Measurements from ENCODE around the gene TBC1D9B. TPM values are rescaled to one million over a fixed set of nuclear protein-coding genes. Genes with fewer than 3 reads are reported as not detected.

Gene TBC1D9B
- total RNA-seq, 1 experiment from 2014 or later = 44.9 TPM

DNA sequence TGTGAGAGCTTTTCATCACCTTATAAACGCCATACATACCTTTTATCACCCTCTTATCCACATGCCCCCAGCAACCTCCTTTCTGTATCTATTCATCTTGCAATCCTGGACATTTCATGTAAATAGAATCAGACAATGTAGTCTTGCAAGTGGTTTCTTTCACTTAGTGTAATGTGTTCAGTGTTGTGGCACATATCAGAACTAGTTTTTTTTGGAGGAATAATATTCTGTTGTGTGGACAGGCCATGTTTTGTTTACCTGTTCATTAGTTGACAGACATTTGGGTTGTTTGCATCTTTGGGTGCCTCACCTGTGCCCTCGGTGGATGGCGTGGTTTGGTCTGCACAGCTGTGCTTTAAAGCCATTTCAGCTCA lies 85.7 kb downstream of the TBC1D9B start:
- TF ChIP-seq, protein P1, sequence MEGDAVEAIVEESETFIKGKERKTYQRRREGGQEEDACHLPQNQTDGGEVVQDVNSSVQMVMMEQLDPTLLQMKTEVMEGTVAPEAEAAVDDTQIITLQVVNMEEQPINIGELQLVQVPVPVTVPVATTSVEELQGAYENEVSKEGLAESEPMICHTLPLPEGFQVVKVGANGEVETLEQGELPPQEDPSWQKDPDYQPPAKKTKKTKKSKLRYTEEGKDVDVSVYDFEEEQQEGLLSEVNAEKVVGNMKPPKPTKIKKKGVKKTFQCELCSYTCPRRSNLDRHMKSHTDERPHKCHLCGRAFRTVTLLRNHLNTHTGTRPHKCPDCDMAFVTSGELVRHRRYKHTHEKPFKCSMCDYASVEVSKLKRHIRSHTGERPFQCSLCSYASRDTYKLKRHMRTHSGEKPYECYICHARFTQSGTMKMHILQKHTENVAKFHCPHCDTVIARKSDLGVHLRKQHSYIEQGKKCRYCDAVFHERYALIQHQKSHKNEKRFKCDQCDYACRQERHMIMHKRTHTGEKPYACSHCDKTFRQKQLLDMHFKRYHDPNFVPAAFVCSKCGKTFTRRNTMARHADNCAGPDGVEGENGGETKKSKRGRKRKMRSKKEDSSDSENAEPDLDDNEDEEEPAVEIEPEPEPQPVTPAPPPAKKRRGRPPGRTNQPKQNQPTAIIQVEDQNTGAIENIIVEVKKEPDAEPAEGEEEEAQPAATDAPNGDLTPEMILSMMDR (conservative IDR thresholded peaks at IDR 0.05; ENCODE audit: low read depth, low read length) = no peak
- TF ChIP-seq EZH2 (IDR thresholded peaks at IDR 0.05; ENCODE audit: low read length, unreplicated experiment) (no peak), EZH2phosphoT487 (IDR thresholded peaks at IDR 0.05; ENCODE audit: borderline replicate concordance, low read length) (no peak)
- no peak overlapping the region for H3K27ac ChIP-seq (ENCODE audit: low read length)
- no peaks in the 10 kb centered on the region for H3K9me2 ChIP-seq (replicated peaks; ENCODE audit: low read length)
- peaks cover 28% of the 10 kb centered on the region for H3K36me3 ChIP-seq (ENCODE audit: low read depth, low read length)
- H4K20me1 ChIP-seq (ENCODE audit: low read length) = peaks cover 50% of the 10 kb centered on the region
- H3K27me3 ChIP-seq (ENCODE audit: low read length) = no peaks in the 10 kb centered on the region
- H3K4me2 ChIP-seq (ENCODE audit: low read length) = peak overlapping the region; percentile 89
- ChIA-PET CTCF (no interaction called here), POLR2A (ENCODE audit: unreplicated experiment) (no interaction called here)
- H3K79me2 ChIP-seq (ENCODE audit: low read length) = peaks cover 56% of the 10 kb centered on the region
- no peak overlapping the region for H2AFZ ChIP-seq (ENCODE audit: low read length)
- DNase-seq (no peak), ATAC-seq (no peak)
- peaks cover 41% of the 10 kb centered on the region for H3K4me1 ChIP-seq (ENCODE audit: insufficient read depth, low read length)
- peak overlapping the region; percentile 93 for H3K4me3 ChIP-seq (ENCODE audit: low read length)
- peak overlapping the region; percentile 94; the same call in 1 of the 2 replicates for H3K9ac ChIP-seq (ENCODE audit: low read length)
- intact Hi-C loops (cut with micrococcal nuclease) = no loop called here
- no peaks in the 10 kb centered on the region for H3K9me3 ChIP-seq (ENCODE audit: low read length)
- TSS peak; percentile 55 for BruUV-seq (replicated peaks)
- no peaks in the 10 kb centered on the region for H3F3A ChIP-seq (ENCODE audit: low read length, unreplicated experiment)

DNA sequence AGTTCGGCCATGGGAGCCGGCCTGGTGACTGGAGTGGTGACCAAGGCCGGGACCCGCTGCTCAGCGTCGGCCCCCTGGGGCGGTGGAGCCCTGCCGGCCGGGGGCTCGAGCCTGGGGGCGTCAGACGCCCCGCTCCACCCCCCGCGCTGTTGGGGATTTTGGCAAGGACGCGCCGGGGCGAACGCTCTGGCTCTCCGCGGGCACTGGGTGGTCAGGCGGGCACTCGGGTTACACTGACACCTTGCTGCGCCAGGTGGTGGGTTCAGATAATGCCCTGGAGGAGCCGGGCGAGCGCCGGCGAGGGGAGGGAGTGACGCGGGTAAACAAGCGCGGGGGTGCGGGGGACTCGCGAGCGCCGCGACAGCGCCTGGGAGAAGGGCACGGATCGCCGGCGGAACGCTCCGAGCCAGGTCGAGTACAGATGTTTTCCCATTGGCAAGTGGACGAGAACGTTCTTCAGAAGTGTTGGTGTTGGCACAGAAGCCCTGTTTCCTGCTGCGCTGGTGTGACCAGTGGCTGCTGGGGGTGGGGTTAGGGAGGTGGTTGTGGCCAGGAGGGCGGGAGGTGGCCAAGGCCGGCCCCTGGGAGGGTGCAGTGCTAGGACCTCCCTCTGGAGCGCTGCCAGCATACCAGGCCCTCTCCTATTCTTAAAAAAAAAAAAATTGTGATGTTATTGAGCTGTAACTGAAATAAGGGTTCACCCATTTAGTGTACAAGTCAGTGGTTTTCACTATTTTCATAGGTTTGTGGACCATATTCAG lies 86.2 kb downstream of the TBC1D9B start:
- Histone ChIP-seq H3F3A (ENCODE audit: low read length, unreplicated experiment) (no peaks in the 10 kb centered on the region), H3K4me3 (ENCODE audit: low read length) (peak overlapping the region; percentile 93), H3K36me3 (ENCODE audit: low read depth, low read length) (peaks cover 23% of the 10 kb centered on the region), H3K9ac (ENCODE audit: low read length) (peak overlapping the region; percentile 94), H3K27me3 (ENCODE audit: low read length) (no peaks in the 10 kb centered on the region), H3K9me3 (ENCODE audit: low read length) (no peaks in the 10 kb centered on the region), H4K20me1 (ENCODE audit: low read length) (peaks cover 50% of the 10 kb centered on the region), H3K79me2 (ENCODE audit: low read length) (peaks cover 56% of the 10 kb centered on the region), H3K4me2 (ENCODE audit: low read length) (peak overlapping the region; percentile 89), H2AFZ (ENCODE audit: low read length) (no peak overlapping the region), H3K27ac (ENCODE audit: low read length) (peak overlapping the region; percentile 96), H3K4me1 (ENCODE audit: insufficient read depth, low read length) (peaks cover 41% of the 10 kb centered on the region), H3K9me2 (replicated peaks; ENCODE audit: low read length) (no peaks in the 10 kb centered on the region)
- peak; percentile 80 for DNase-seq
- CTCF ChIA-PET = no interaction called here
- peak; percentile 50 for ATAC-seq
- intact Hi-C loops (cut with micrococcal nuclease) = loop anchor here (2.0 kb wide), 1 partner anchor 59 kb away; no protein-coding TSS in a partner anchor
- TF ChIP-seq EZH2phosphoT487 (IDR thresholded peaks at IDR 0.05; ENCODE audit: borderline replicate concordance, low read length) = no peak
- TF ChIP-seq, protein P1 (conservative IDR thresholded peaks at IDR 0.05; ENCODE audit: low read depth, low read length) = no peak
- TF ChIP-seq EZH2 (IDR thresholded peaks at IDR 0.05; ENCODE audit: low read length, unreplicated experiment) = no peak
- BruUV-seq (replicated peaks) = no TSS peak
- POLR2A ChIA-PET (ENCODE audit: unreplicated experiment) = interaction anchor here (0.9 kb wide), 1 partner anchor 10 kb away, joined by 5 read pairs; no protein-coding TSS in a partner anchor
